GM21619 (cell line): ENCODE data around the gene THOC3.
"Not testable (repeated sequence)": the region's sequence is repeated elsewhere in the genome, so short reads cannot be mapped to it uniquely, and the experiment has no call there.

Source experiments
- ATAC-seq: cut with Tn5 transposase; IDR thresholded peaks from one replicate; pipeline ENCODE4 v1.9.1; 2021; ENCODE audit not compliant: unreplicated experiment

THOC3 gene, protein sequence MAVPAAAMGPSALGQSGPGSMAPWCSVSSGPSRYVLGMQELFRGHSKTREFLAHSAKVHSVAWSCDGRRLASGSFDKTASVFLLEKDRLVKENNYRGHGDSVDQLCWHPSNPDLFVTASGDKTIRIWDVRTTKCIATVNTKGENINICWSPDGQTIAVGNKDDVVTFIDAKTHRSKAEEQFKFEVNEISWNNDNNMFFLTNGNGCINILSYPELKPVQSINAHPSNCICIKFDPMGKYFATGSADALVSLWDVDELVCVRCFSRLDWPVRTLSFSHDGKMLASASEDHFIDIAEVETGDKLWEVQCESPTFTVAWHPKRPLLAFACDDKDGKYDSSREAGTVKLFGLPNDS

GRCh38 chr5:175967471-175968372 is at the start of gene THOC3:
THOC3 (minus strand) TSS chr5:175968315; CDS start chr5:175968208, 107 bp downstream.
- peak; percentile 97 for ATAC-seq

DNA sequence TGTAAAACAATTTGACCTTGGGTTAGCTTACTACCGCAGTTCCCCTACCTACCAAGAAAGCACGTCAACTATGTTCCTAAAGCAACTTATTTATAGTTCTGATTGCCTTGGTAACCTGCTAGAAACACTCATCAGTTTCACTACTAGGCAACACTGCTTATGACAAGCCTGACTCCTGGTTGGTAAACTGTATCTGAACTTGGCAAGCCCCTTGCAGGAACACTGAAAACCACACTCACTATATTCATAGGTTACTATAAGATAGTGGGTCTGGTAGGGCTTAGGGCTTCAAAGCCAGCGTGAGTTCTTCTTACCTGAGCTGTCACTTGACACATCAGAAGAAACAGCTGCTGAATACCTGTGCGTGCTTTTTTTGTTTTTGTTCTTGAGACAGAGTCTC is 49.2 kb upstream of the THOC3 start:
- not testable (repeated sequence) for ATAC-seq

GRCh38 chr5:176014360-176014759 is 46.2 kb upstream of the THOC3 start:
- not testable (repeated sequence) for ATAC-seq

DNA sequence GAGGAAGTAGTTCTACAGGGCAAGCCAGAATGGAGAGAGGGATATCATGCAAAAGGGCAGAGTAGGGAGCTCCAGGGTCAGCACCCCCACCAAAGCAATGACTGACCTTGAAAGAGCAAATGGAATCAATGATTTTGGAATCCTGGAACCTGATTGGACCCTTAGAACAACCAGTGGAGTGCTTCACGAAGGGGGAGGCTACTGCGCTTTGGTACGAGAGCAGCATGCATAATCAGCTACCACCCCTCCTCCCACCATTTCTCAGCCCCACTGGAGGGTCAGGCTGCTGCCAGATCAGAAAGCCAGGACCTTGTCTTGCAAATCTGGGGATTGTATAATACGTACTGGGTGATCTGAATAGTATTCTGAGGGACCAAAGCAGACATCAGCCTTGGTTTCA is 43.0 kb upstream of the THOC3 start:
- ATAC-seq: not testable (repeated sequence)

DNA sequence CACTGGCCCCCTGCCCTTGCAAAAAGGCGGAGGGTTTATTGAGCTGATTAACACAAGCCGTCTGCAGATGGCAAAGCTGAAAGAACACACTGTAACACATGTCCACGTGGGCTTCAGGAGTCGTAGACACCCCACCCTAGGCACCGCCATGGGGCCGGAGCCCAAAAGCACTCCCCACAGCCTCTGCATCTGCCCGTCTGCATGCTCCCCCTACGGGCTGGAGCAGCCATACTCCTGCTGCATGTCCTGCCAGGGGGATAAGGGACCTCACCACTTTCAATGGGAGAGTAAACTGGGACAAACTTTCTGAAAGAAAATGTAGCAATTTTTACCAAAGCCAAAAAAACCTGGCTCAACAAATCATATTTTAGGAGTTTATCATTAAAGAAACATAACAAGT is 42.1 kb upstream of the THOC3 start:
- ATAC-seq: not testable (repeated sequence)

GRCh38 chr5:176007220-176007619 is 39.1 kb upstream of the THOC3 start:
- ATAC-seq: not testable (repeated sequence)

DNA sequence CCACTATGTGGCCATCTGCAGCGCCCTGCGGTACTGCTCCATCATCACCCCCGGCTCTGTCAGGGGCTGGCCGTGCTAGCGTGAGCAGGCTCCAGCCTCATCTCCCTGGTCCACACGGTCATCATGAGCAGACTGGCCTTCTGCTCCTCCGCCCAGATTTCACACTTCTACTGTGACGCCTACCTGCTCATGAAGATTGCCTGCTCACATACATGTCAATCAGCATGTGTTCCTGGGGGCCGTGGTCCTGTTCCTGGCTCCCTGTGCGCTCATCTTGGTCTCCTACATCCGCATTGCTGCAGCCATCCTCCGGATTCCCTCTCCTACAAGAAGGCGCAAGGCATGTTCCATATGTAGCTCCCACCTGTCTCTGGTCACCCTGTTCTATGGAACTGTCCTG is 38.7 kb upstream of the THOC3 start:
- ATAC-seq: not testable (repeated sequence)

- not testable (repeated sequence) for ATAC-seq
These were observed 29.9 kb upstream of the THOC3 start for GRCh38 chr5:175997979-175998378.

DNA sequence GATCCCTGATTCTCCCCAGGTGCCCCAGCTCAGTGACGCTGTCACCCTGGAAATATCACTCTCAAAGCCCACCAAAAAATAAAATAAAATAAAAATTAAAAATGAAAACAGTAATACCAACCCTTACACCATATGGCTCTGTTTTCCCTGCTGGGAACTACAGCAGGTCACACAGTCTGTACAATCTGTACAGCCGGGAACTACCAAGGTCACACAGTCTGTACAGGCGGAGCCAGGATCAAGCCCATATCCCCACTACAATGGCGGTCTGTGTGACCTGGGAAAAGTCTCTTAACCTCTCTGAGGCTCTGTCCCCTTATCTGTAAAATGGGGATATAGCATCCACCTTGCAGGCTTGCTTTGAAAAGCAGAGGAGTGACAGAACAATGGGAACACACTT is 29.4 kb upstream of the THOC3 start:
- ATAC-seq: not testable (repeated sequence)

DNA sequence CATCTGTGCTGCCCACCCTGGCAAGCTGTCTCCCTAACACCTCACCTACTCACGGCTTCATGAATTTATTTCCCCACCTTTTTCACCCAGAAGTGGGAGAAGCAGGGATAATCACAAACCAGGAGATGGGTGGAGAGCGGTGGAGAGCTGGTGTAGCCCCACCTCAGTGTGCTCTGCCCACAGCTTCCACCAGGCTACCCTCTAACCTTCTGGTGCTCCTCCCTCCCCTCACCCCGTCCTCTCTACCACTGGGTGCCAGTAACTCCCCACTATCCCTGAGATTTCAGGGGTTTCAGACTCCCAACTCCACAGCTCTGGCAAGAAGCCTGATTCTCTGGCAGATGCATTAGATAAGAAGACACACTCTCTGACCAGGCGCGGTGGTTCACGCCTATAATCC is 28.7 kb upstream of the THOC3 start:
- ATAC-seq: not testable (repeated sequence)

GRCh38 chr5:175995506-175995905 is 27.4 kb upstream of the THOC3 start:
- not testable (repeated sequence) for ATAC-seq

DNA sequence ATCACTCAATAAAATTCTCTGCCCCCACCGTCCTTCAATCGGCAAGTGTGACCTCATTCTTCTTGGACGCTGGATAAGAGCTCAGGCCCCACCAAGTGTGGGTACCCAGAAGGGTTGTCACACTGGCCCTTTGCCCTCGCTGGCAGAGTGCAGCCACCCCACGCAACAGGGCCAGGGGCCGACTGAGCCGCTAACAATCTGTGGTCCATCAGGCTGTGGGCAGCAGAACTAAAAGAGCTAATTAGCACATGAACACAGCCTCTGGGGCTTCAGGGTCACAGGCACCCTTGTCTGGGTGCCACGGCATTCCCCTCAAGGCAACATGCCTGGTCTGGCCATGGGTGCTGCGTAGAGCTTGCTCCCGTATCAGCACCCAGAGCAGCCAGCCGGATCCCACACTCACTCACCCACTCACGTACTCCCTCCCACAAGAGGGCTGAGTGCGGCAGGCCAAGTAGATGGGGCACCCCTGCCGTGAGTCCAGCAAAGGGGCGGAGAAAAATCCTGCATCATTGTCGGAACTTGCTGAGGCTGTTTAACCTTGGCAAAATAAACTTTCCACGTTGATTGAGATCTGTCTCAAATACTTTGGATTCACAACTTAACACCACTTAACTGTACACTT is 11.4 kb upstream of the THOC3 start:
- ATAC-seq: not testable (repeated sequence)

DNA sequence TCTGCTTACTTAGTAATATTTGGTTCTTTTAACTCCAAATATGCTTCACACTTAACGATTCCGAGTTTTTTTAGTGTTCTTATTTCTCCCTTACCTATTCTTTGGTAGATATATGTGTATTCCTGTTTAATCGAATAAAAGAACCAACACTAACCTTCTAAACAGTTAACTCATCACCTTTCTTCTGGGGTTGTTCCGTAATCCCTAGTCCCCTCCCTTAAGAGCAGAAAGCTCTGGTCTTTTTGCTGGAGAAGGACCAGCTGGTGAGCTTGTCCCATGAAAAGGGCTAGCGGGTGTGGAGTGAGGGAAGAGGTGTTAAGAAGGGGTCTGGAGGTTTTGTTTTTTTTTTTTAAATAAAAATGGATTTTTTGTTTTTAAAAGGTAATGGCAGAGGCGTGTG is 266 bp upstream of the THOC3 start:
- peak; percentile 29 for ATAC-seq

DNA sequence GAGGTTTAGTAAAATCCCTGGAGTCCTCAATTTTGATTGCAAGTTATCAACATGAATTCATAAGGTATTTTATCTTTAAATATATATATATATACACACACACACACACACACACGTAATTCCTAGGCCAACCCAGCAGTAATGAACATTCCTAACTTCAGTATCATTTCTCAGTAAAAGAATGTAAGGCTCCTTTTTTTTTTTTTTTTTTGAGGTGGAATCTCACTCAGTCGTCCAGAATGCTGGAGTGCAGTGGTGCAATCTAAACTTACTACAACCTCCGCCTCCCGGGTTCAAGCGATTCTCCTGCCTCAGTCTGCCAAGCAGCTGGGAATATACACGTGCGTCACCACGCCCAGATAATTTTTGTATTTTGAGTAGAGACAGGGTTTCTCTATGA is 5.8 kb downstream of the THOC3 start:
- not testable (repeated sequence) for ATAC-seq

DNA sequence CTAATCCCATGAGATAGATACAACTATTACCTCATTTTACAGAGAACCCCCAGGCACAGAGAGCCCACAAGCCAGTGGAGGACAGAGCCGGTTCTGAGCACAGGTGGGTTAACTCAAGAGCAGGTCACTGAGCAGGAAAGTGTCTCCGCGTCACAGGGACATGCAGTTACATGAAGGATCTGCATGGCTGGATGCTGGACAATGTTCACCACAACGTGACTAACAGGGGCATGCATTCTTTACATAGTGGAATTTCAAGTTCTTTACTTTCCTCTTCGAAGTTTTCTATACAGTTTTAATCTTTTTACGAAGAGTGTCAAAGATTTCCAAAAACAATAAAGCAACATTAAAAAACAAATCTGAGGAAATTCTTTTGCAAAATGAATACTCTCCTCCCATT is 7.9 kb downstream of the THOC3 start:
- ATAC-seq: not testable (repeated sequence)

DNA sequence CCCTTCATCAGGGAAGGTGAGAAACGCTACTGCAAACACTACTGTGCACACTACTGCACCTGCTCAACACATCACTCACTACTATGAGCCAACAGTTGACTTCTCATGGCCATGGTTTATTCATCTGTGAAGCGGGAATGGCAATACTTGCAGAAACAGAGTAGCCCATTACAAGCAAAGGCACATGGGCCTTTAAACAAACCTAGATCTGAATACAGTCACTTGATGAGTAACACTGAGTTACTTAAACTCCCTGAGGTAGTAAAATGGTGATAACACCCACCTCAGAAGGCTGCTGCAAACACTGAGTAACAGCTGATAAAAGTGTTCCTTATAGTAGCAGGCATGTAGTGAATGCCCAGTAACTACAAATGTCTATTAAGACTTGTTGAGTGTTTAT is 9.6 kb downstream of the THOC3 start:
- ATAC-seq: not testable (repeated sequence)

DNA sequence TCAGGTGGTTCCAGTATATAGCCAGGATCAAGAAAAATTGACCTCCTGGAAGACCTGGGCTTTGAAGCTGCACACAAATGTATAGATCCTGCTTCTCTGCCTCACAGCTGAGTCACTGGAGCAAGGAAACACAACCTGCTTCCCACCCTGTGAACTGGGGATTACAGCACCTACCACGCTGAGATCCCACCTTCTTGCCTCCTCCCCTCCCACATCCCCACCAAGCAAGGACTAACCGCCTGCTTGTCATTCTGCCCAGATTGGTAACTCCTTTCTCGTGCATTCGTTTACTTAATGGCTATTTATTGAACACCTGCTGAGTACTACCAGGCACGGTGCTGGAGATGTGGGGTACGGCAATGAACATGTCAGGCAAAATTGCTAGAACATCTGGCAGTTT is 14.0 kb downstream of the THOC3 start:
- not testable (repeated sequence) for ATAC-seq

DNA sequence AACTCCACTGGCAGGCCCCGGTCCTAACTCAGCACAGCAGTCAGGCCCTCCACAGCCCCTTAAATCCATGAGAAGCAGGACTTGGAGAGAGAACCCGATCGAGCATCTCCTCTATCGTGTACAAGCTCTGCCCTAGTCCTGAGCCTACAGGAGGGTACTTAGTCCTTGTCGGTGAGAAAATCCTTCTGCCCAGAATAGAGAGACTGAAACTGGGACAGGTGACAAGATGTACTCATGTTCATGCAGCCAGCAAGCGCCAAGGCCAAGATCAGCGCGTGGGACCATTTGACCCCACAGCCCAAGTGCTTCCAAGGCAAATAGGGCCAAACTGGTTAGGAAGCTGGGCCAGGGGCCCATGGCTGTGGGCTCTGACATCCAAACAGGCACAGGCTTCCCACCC is 15.3 kb downstream of the THOC3 start:
- ATAC-seq: not testable (repeated sequence)

GRCh38 chr5:175951339-175951969 is 16.7 kb downstream of the THOC3 start:
- peak; percentile 73 for ATAC-seq

DNA sequence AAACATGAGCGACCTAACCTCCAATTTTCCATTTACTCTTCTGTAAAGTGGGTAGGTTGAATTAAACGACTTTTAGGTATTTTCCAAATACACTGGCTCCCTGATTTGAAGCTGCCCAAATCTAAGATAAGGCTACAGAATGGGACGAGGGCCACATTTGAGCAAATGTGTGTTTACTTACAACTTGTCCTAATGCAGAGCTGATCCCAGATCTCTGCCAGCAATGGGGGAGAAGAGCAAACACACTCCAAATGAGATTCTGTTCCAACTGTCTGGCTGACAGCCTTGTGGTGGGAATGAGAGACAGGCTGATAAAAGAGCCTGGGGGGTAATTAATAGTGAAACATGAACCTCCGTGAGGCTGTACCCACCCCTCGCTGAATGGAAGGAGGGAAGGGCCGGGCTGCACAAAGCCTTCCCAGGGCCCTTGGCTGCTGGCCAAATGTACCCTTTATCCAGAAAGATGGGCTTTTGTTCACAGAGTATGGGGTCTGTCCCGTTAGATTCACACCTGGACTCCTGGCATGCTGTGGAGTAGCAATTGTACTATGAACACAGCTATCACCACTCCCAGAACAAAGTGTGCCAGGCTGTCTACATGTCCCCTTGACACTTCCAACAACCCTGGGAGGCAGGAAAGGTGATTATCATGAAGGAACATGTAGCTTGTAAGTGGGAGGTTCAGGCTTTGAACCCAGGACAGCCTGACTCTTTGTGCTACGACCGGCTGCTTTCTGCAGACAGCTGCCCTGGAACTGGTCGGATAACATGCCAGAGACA is 19.6 kb downstream of the THOC3 start:
- ATAC-seq: not testable (repeated sequence)
